Measurements from ENCODE around the gene SERINC3.

SERINC3 gene

DNA sequence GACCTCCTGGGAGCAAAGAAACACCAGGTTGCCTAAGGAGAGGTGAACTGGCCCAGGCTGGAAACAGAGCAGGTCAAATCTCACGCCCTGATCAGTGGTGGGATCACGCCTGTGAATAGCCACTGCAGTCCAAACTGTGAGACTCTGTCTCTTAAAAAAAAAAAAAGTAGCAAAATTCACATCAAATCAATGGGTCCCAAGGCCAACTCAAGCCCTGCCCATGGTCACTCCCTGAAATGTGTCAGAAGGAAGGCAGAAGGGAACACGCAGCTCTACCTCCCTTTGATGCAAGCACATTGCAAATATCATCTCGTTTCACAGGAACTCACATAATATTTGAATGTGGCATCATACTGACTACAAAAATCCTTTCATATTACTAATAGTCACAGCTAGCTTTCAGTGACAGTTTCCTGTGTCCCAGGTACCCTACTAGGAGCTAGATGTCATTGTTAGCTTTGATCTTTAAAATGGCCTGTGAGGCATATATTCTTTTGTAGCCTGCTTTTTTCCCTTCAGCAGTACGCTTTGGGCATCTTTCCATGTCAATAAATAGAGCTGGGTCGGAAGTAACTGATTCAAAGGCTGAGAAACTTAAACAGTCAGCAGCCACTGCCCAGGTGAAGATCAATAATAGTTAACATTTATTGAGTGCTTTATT is 60.6 kb downstream of the SERINC3 start:
- no peak for DNase-seq

DNA sequence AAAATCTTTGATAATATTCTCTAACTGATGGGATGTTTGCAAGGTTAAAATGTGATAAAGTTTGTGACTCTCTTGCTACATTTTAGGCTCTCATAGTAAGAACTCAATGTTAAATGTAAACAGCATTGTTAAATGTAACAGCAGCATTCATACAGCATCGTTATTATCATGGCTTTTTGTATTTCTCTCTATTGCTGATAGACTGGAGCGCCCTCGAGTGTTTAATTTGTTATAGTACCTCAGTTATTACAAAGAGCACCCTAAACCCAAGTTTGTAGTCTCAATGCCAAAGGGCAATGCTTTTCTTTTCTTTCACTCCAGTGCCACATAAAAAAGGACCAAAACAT is 61.1 kb downstream of the SERINC3 start:
- no peak for DNase-seq

DNA sequence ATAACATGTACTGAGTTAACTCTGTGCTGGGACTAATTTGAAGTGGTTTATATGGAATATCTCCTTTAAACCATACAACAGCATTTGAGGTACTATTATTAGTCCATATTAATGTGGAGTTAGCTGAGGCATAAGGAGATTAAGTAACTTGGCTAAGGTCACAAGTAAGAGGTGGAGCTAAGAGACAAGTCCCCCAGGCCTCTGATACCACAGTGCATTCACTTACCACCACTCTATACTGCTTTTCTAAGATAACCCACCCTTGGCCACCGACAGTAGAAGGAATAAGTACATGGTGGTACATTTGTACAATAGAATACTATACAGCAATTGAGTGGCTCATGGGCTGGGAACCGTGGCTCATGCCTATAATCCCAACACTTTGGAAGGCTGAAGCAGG is 62.6 kb downstream of the SERINC3 start:
- DNase-seq: no peak

DNA sequence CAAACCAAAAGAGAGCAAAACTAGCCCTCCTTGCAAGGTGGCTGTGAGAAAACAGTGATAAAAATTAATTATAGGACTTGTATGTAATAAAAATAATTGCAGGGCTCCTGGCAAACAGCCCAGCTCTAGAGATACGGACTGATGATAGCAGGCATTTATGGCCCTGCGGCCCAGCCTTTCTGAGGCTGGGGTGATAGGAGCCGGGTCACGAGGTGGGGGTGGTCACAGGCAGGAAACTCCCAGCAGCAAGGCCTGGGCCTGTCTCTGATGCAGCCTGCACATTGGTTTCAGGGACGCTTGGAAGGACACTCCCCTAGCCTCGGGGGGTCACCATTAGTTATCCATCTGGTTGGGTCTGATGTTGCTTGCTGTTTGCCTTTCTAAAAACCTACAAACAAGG is 64.9 kb downstream of the SERINC3 start:
- DNase-seq: no peak

DNA sequence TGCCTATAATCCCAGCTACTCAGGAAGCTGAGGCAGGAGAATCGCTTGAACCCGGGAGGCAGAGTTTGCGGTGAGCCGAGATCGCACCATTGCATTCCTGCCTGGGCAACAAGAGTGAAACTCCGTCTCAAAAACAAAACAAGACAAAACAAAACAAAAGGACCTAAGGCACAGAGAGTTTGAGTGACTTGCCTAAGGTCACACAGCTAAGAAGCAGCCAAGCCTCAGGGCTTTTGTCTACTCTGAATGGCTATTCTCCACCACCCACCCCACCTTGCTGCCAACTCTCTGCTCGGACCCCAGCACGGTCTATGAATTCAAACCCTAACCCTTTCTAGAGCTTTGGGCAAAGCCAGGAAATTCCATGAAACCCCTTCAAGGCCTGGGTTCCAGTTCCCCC is 65.3 kb downstream of the SERINC3 start:
- DNase-seq: no peak

DNA sequence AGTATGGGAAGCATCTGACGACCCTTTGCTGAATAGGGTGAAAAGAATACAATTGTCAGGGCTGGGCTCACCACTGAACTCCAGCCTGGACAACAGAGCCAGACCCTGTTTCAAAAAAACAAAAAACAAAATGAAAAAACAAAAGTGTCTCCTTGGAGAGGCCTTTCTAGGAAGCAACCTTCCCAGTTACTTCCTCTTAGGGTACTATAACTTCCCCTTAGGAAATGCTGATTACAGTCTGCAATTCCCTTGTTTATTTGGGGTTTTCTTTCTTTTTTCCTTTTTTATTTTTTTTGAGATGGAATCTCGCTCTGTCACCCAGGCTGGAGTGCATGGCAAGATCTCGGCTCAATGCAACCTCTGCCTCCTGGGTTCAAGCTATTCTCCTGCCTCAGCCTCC is 66.7 kb downstream of the SERINC3 start:
- no peak for DNase-seq

DNA sequence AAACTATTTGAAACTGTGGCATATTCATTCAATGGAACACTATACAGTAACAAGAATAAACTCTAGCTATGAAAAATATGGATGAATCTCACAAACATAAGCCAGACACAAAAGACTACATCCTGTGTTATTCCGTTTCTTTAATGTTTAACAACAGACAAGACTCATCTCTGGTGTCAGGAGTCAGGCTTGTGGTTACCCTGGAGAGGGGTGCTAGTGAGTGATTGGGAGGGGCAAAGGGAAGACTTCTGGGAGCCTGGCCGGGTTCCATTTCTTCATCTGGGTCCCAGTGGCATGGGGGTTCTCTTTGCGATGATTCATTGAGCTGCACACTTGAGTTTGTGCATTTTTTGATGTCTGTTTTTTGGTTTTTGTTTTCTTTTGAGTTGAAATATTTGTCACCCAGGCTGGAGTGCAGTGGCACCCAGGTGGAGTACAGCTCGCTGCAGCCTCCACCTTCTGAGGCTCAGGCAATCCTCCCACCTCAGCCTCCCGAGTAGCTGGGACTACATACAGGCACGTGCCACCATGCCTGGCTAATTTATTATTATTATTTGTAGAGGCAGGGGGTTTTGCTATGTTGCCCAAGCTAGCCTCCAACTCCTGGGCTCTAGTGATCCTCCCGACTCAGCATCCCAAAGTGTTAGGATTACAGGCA is 67.4 kb downstream of the SERINC3 start:
- no peak for DNase-seq

DNA sequence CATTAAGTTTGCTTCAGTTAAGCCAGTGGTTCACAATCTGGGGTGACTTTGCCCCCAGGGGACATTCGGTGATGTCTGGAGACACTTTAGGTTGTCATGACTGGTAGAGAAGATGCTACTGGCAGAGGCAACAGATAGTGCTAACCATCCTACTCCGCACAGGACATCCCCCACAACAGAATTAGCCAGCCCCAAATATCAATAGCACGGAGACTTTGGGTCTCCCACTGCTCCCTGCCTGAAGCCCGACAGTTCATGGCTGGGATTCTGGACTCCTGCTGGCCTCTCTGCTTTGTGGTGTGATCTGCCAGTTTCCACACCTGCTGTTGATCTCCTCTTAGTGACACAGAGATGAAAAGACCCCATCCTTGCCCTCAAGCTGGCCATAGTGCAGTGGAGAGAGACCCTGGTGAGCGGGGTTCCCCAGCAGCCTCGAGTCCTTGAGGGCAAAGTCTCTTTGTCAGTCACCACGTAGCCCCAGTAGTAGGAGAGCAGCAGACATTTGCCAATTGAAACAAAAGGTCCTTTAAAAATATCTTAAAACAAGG is 70.9 kb downstream of the SERINC3 start:
- DNase-seq: no peak

DNA sequence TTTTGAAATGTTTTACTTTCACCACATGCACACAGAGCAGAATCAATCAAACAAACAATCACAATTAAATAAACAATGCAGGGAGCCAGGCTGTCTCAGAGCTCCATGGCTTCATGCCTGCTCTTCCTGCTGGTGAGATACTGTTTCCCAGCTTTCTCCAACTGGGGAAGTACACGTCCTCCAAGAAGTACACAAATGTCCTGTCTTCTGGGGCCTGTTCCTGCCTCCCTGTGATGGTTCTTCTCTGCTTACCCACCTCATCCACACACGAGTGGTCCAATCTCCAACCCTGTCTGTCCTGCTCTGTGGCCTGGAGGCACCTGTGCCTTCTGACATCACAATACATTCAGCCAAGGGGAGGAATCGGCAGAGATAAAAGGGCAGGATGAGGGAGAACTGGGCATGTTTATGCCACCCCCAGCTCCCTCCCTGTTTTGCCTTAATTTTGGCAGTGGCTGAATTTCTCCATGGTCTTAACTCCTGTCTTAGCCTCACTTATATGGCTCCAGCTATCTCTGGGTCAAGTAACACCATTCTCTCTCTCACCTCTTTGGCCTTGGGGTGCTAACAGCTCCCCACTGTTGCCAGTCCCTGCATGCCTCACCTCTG is 71.5 kb downstream of the SERINC3 start:
- no peak for DNase-seq

DNA sequence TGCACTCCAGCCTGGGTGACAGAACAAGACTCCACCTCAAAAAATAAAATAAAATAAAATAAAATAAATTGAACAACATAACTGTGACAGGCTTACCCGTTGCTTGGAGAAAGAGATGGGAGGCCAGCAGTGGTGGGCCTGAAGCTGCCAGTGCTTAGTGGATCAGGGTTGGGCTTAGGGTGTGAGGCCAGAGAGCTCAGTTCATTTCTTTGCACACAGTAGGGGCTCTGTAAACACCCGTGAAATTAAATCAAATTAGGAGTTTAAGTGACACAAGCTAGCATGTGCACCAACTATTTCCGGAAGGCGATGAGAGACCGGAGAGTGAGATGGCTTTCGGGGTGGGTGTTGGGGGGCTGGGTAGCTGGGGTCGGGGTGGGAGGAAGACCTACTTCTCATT is 72.0 kb downstream of the SERINC3 start:
- no peak for DNase-seq

DNA sequence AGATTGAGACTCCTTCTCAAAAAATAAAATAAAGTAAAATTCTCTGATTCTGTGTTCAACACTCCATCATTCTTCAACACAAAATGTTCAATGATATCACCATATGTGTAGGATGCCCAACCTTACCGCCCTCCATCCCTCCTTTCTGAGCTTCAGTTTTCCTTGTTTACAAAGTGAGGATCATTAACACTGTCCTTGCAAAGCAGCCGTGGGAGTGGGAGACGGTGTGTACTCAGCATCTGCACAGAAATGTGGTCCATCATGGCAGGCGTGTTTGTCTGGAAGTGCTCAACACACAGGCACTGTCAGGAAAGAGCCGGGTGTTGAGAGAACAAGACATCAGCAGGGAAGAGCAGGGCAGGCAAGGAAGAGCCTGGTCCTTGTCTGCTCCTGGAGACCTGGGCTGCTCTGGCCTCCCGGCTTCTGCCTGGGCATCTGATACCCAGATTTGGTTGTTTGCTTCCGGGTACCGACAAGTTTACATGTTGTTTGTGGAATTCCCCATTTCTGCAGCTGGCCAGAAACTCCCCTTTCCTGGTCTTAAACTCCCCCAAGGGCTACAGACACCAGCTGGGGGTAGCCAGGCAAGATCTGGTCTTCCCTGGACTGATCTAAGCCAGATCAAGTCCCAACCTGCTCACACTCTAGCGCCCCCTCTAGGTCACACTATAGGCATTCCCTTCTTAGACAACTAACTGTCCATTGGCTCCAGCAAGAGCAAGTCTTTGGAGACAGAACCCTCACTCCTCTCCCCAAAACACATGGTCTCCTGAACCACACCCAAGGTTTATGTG is 72.9 kb downstream of the SERINC3 start:
- DNase-seq: no peak

DNA sequence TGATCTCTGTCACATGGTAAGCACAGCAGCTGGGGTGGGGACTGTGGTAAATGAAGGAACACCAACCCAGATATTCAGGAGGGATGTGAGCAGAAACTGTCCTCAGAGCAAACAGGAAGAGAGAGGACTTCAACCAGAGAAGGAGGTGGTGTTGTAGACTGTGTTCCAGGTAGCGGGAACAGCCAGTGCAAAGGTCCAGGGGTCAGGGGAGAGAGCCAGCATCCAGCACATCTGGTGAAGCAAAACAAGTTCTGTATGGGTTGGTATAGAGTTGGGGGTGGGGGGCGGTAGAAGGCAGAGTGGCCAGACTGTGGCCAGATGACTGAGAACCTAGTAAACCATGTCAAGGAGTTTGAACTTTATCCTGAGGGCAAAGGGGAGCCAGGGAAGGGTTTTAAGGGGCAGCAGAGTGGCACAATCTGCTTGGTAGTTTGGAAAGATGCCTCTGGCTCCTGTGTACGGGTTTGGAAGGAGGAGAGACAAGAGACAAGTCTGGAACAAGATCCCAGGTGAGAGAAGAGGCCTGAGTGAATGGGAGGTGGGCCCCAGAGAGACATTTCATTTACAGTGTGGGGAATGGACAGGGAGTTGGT is 73.9 kb downstream of the SERINC3 start:
- no peak for DNase-seq

Data from NCI-H1048 (cell line).